ENCODE data around the gene PCDHGC4. TPM values are rescaled to one million over a fixed set of nuclear protein-coding genes. Genes with fewer than 3 reads are reported as not detected.

The PCDHGC4 gene
- total RNA-seq, 1 donor from 2014 or later, result 4.8 TPM

- peak; percentile 86 for DNase-seq (ENCODE audit: low spot score)
Observed at GRCh38 chr5:141529002-141529401, 44.2 kb downstream of the PCDHGC4 start.

DNA sequence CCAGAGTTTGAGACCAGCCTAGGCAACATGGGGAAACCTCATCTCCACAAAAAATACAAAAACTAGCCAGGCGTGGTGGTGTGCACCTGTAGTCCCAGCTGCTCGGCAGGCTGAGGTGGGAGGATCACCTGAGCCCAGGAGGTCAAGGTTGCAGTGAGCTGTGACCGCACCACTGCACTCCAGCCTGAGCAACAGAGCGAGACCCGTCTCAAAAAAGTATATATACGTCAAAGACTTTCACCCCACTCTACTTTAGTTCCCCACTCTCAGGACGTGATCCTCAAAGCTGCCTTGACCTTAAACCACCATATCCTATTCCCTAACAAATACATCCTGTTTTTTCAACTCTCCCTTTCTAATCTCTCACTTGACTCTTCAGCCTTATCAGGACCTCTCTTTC, 45.0 kb downstream of the PCDHGC4 start:
- no peak for DNase-seq (ENCODE audit: low spot score)

DNA sequence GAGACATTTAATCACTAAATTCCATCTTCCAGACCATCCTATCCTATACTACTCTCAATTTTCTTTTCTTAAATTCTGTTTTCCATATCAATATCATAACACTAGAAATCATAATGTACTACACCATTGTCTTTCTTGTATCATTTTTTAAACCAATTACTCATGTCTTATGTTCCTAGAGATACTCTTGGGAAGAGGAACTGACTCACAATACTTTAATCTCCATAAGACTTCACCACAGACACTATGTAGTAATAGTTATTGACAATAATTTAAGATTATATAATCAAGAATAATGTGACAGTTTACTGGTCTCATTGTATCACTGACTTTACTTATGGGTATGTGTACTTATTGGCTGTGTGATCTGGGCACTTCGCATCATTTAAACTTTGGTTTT, 47.9 kb downstream of the PCDHGC4 start:
- no peak for DNase-seq (ENCODE audit: low spot score)

- no peak for DNase-seq (ENCODE audit: low spot score)
Observed at GRCh38 chr5:141533897-141534296, 49.1 kb downstream of the PCDHGC4 start.

- DNase-seq (ENCODE audit: low spot score), result no peak
Observed at GRCh38 chr5:141534492-141535213, 49.8 kb downstream of the PCDHGC4 start.

Other genes starting within 250 kb of the PCDHGC4 start
- 3.4 TPM for gene PCDHB15, start 239.6 kb upstream of the PCDHGC4 start, total RNA-seq (ENCODE audit: insufficient read depth, low replicate concordance)
- 1.9 TPM for gene SLC25A2, start 181.0 kb upstream of the PCDHGC4 start, total RNA-seq (ENCODE audit: insufficient read depth, low replicate concordance)
- gene TAF7, start 164.2 kb upstream of the PCDHGC4 start, total RNA-seq (ENCODE audit: insufficient read depth, low replicate concordance), result 58.7 TPM
- gene PCDHGA1, start 154.5 kb upstream of the PCDHGC4 start, total RNA-seq (ENCODE audit: insufficient read depth, low replicate concordance), result 0.96 TPM
- 4.6 TPM for gene PCDHGA2, start 146.3 kb upstream of the PCDHGC4 start, total RNA-seq (ENCODE audit: insufficient read depth, low replicate concordance)
- gene PCDHGA3, start 141.2 kb upstream of the PCDHGC4 start, total RNA-seq (ENCODE audit: insufficient read depth, low replicate concordance), result 2.2 TPM
- gene PCDHGB1, start 134.9 kb upstream of the PCDHGC4 start, total RNA-seq (ENCODE audit: insufficient read depth, low replicate concordance), result 1.7 TPM
- 6.0 TPM for gene PCDHGA4, start 130.0 kb upstream of the PCDHGC4 start, total RNA-seq (ENCODE audit: insufficient read depth, low replicate concordance)
- 4.6 TPM for gene PCDHGB2, start 125.0 kb upstream of the PCDHGC4 start, total RNA-seq (ENCODE audit: insufficient read depth, low replicate concordance)
- 1.9 TPM for gene PCDHGA5, start 120.9 kb upstream of the PCDHGC4 start, total RNA-seq (ENCODE audit: insufficient read depth, low replicate concordance)
- gene PCDHGB3, start 114.8 kb upstream of the PCDHGC4 start, total RNA-seq (ENCODE audit: insufficient read depth, low replicate concordance), result 11.8 TPM
- gene PCDHGA6, start 111.1 kb upstream of the PCDHGC4 start, total RNA-seq (ENCODE audit: insufficient read depth, low replicate concordance), result 7.2 TPM
- gene PCDHGA7, start 102.3 kb upstream of the PCDHGC4 start, total RNA-seq (ENCODE audit: insufficient read depth, low replicate concordance), result 7.0 TPM
- 18.3 TPM for gene PCDHGB4, start 97.3 kb upstream of the PCDHGC4 start, total RNA-seq (ENCODE audit: insufficient read depth, low replicate concordance)
- 3.9 TPM for gene PCDHGA8, start 92.4 kb upstream of the PCDHGC4 start, total RNA-seq (ENCODE audit: insufficient read depth, low replicate concordance)
- gene PCDHGB5, start 87.1 kb upstream of the PCDHGC4 start, total RNA-seq (ENCODE audit: insufficient read depth, low replicate concordance), result 15.4 TPM
- 11.1 TPM for gene PCDHGA9, start 82.3 kb upstream of the PCDHGC4 start, total RNA-seq (ENCODE audit: insufficient read depth, low replicate concordance)
- 9.1 TPM for gene PCDHGB6, start 77.0 kb upstream of the PCDHGC4 start, total RNA-seq (ENCODE audit: insufficient read depth, low replicate concordance)
- gene PCDHGA10, start 72.0 kb upstream of the PCDHGC4 start, total RNA-seq (ENCODE audit: insufficient read depth, low replicate concordance), result 10.8 TPM
- gene PCDHGB7, start 67.4 kb upstream of the PCDHGC4 start, total RNA-seq (ENCODE audit: insufficient read depth, low replicate concordance), result 13.2 TPM
- 7.9 TPM for gene PCDHGA11, start 64.0 kb upstream of the PCDHGC4 start, total RNA-seq (ENCODE audit: insufficient read depth, low replicate concordance)
- 14.4 TPM for gene PCDHGA12, start 54.5 kb upstream of the PCDHGC4 start, total RNA-seq (ENCODE audit: insufficient read depth, low replicate concordance)
- gene PCDHGC3, start 9.1 kb upstream of the PCDHGC4 start, total RNA-seq (ENCODE audit: insufficient read depth, low replicate concordance), result 42.9 TPM
- 8.2 TPM for gene PCDHGC5, start 4.1 kb downstream of the PCDHGC4 start, total RNA-seq (ENCODE audit: insufficient read depth, low replicate concordance)
- 16.9 TPM for gene DIAPH1, start 134.0 kb downstream of the PCDHGC4 start, total RNA-seq (ENCODE audit: insufficient read depth, low replicate concordance)
- 59.9 TPM for gene HDAC3, start 151.8 kb downstream of the PCDHGC4 start, total RNA-seq (ENCODE audit: insufficient read depth, low replicate concordance)
- gene RELL2, start 152.0 kb downstream of the PCDHGC4 start, total RNA-seq (ENCODE audit: insufficient read depth, low replicate concordance), result 0.96 TPM
- 15.4 TPM for gene FCHSD1, start 166.4 kb downstream of the PCDHGC4 start, total RNA-seq (ENCODE audit: insufficient read depth, low replicate concordance)
- 5.3 TPM for gene ARAP3, start 197.2 kb downstream of the PCDHGC4 start, total RNA-seq (ENCODE audit: insufficient read depth, low replicate concordance)

Measured in umbilical cord (tissue), 2 donors.